ENCODE measurements around the gene ARIH2.
A peak's percentile ranks its signal among the peaks of the same experiment; 100 is the strongest.

The ARIH2 gene

DNA sequence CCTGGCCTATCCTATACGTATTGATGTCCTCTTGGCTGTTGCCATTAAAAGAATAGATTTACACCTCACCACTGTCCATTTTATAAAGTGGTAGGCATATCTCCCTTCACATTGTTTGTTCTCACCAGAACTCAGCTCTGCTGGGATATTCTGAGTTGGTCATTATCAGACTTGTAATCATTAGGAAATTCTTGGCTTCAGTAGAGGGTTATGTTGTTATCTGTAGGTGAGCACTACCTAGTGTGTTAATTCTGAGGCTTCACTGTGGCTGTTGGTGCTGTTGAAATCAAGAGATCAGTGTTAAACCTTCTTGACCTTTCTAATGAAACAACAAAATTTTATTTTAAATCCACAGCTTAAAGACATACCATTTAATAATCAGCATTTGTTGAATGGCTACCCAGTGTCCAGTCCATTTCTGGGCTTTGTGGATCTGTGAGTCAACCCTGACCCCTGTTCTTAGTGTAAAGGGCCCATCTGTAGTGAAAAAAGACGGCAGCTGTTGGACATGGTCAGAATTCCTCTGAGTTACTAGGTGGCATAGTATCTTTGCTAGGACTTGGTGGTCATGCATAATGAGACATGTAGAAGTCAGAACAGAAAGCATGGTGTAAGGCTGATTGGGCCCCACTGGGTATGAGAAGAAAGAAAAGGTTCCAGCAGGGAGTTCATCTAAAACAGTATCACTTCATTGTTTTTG lies 38.5 kb downstream of the ARIH2 start:
- H2BK12ac ChIP-seq (ENCODE audit: low read length in 2 of 2), result no peak overlapping the region
- no peaks in the 10 kb centered on the region for H3K9me3 ChIP-seq (ENCODE audit: control insufficient read depth, low read length)
- no peak overlapping the region for H3K27ac ChIP-seq (ENCODE audit: low read length, poor library complexity, severe bottlenecking)
- no peak overlapping the region for H2AK5ac ChIP-seq (ENCODE audit: low read length, severe bottlenecking)
- no peak overlapping the region for H3K9ac ChIP-seq (ENCODE audit: low read length)
- no peak overlapping the region for H2BK120ac ChIP-seq (ENCODE audit: low read depth, low read length)
- no peak overlapping the region for H3K4ac ChIP-seq (ENCODE audit: low read depth in 1 of 2, low read length in 2 of 2)
- H3K4me2 ChIP-seq (ENCODE audit: low read length, poor library complexity, severe bottlenecking), result no peak overlapping the region
- H3K14ac ChIP-seq (ENCODE audit: low read length in 2 of 2), result no peak overlapping the region
- H4K8ac ChIP-seq (ENCODE audit: low read length), result no peak overlapping the region
- H3K23ac ChIP-seq (ENCODE audit: low read length in 2 of 2), result no peak overlapping the region
- 99% methylated on average over 2 of the region's 2 CpGs for WGBS
- H2BK15ac ChIP-seq (ENCODE audit: low read depth, poor library complexity, severe bottlenecking), result no peak overlapping the region
- H4K91ac ChIP-seq (ENCODE audit: low read length), result no peak overlapping the region
- peaks cover 33% of the 10 kb centered on the region for H3K79me1 ChIP-seq (replicated peaks; ENCODE audit: low read length, poor library complexity, severe bottlenecking)
- H3K36me3 ChIP-seq (ENCODE audit: control insufficient read depth in 1 of 2, insufficient read depth in 2 of 2, low read depth in 1 of 2, low read length in 2 of 2), result peaks cover 26 to 34% of the 10 kb centered on the region in 2 experiments
- no peak for DNase-seq
- no peak overlapping the region for H3K4me3 ChIP-seq (ENCODE audit: insufficient read depth in 1 of 2, low read depth in 1 of 2, low read length in 2 of 2)
- H2BK5ac ChIP-seq (ENCODE audit: low read depth, low read length, poor library complexity, severe bottlenecking), result no peak overlapping the region
- H3K18ac ChIP-seq (ENCODE audit: low read depth in 1 of 2, low read length in 2 of 2), result no peak overlapping the region
- no peaks in the 10 kb centered on the region for H3K27me3 ChIP-seq (ENCODE audit: control insufficient read depth in 1 of 2, insufficient read depth in 1 of 2, low read length in 2 of 2)
- H2AFZ ChIP-seq (ENCODE audit: low read depth, low read length), result no peak overlapping the region
- no peaks in the 10 kb centered on the region for H3K4me1 ChIP-seq (ENCODE audit: control insufficient read depth, insufficient read depth, low read depth, low read length)

DNA sequence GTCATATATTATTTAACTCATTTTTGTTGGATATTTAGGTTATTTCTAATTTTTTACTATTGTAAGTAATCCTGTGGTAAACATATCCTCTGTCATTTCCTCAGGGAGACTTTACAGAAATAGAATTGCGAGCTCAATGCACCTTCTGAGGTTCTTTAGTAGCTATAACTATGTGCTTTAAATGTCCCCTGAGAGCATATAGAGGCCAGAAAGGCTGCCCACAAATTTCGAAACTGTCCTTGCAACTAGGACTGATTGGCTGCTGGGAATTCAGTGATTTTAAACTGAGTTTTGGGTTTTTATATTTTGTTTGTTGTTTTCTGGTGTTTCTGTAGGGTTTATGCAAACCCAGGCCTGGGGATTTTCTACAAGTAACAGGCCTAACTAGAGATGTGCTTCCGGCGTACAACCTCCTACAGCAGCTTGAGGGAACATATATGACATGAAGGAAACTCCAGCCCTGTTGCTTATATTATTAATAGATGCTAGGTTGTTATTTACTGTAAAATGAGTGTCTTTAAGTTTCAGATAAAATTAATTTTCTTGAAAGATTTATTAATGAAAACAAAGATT lies 42.3 kb downstream of the ARIH2 start:
- Histone ChIP-seq H2BK15ac (ENCODE audit: low read depth, poor library complexity, severe bottlenecking) (no peak overlapping the region), H4K8ac (ENCODE audit: low read length) (no peak overlapping the region), H3K14ac (ENCODE audit: low read length in 2 of 2) (no peak overlapping the region)

GRCh38 chr3:48962340-48962739 lies 43.7 kb downstream of the ARIH2 start:
- no peak overlapping the region for H4K91ac ChIP-seq (ENCODE audit: low read length)
- no peak overlapping the region for H2BK5ac ChIP-seq (ENCODE audit: low read depth, low read length, poor library complexity, severe bottlenecking)
- no CpG with 5 or more reads among the region's 2 CpGs for WGBS
- H3K36me3 ChIP-seq (ENCODE audit: control insufficient read depth in 1 of 2, insufficient read depth in 2 of 2, low read depth in 1 of 2, low read length in 2 of 2), result peaks cover 26 to 61% of the 10 kb centered on the region in 2 experiments
- peaks cover 27% of the 10 kb centered on the region for H3K79me1 ChIP-seq (replicated peaks; ENCODE audit: low read length, poor library complexity, severe bottlenecking)
- H3K4me3 ChIP-seq (ENCODE audit: insufficient read depth in 1 of 2, low read depth in 1 of 2, low read length in 2 of 2), result no peak overlapping the region
- no peak overlapping the region for H2AK5ac ChIP-seq (ENCODE audit: low read length, severe bottlenecking)
- H2BK15ac ChIP-seq (ENCODE audit: low read depth, poor library complexity, severe bottlenecking), result no peak overlapping the region
- no peak overlapping the region for H3K4me2 ChIP-seq (ENCODE audit: low read length, poor library complexity, severe bottlenecking)
- H3K9ac ChIP-seq (ENCODE audit: low read length), result no peak overlapping the region
- no peak overlapping the region for H4K8ac ChIP-seq (ENCODE audit: low read length)
- DNase-seq, result no peak
- H3K9me3 ChIP-seq (ENCODE audit: control insufficient read depth, low read length), result no peaks in the 10 kb centered on the region
- H2AFZ ChIP-seq (ENCODE audit: low read depth, low read length), result no peak overlapping the region
- no peak overlapping the region for H3K18ac ChIP-seq (ENCODE audit: low read depth in 1 of 2, low read length in 2 of 2)
- H3K27me3 ChIP-seq (ENCODE audit: control insufficient read depth in 1 of 2, insufficient read depth in 1 of 2, low read length in 2 of 2), result no peaks in the 10 kb centered on the region
- H3K14ac ChIP-seq (ENCODE audit: low read length in 2 of 2), result no peak overlapping the region
- no peaks in the 10 kb centered on the region for H3K4me1 ChIP-seq (ENCODE audit: control insufficient read depth, insufficient read depth, low read depth, low read length)
- H3K23ac ChIP-seq (ENCODE audit: low read length in 2 of 2), result no peak overlapping the region
- H3K4ac ChIP-seq (ENCODE audit: low read depth in 1 of 2, low read length in 2 of 2), result no peak overlapping the region
- no peak overlapping the region for H2BK12ac ChIP-seq (ENCODE audit: low read length in 2 of 2)
- no peak overlapping the region for H3K27ac ChIP-seq (ENCODE audit: low read length, poor library complexity, severe bottlenecking)
- no peak overlapping the region for H2BK120ac ChIP-seq (ENCODE audit: low read depth, low read length)

More for the DNA sequence above, 42.3 kb downstream of the ARIH2 start:
- Histone ChIP-seq H2AFZ (ENCODE audit: low read depth, low read length) (no peak overlapping the region), H3K4ac (ENCODE audit: low read depth in 1 of 2, low read length in 2 of 2) (no peak overlapping the region), H2BK120ac (ENCODE audit: low read depth, low read length) (no peak overlapping the region), H3K4me2 (ENCODE audit: low read length, poor library complexity, severe bottlenecking) (no peak overlapping the region), H2BK12ac (ENCODE audit: low read length in 2 of 2) (no peak overlapping the region), H3K4me1 (ENCODE audit: control insufficient read depth, insufficient read depth, low read depth, low read length) (no peaks in the 10 kb centered on the region), H2AK5ac (ENCODE audit: low read length, severe bottlenecking) (no peak overlapping the region), H4K91ac (ENCODE audit: low read length) (no peak overlapping the region), H3K18ac (ENCODE audit: low read depth in 1 of 2, low read length in 2 of 2) (no peak overlapping the region), H3K23ac (ENCODE audit: low read length in 2 of 2) (no peak overlapping the region), H3K27ac (ENCODE audit: low read length, poor library complexity, severe bottlenecking) (no peak overlapping the region), H3K4me3 (ENCODE audit: insufficient read depth in 1 of 2, low read depth in 1 of 2, low read length in 2 of 2) (no peak overlapping the region), H3K9ac (ENCODE audit: low read length) (peak overlapping the region; percentile 1), H3K36me3 (ENCODE audit: control insufficient read depth in 1 of 2, insufficient read depth in 2 of 2, low read depth in 1 of 2, low read length in 2 of 2) (peaks cover 21 to 49% of the 10 kb centered on the region in 2 experiments), H2BK5ac (ENCODE audit: low read depth, low read length, poor library complexity, severe bottlenecking) (no peak overlapping the region), H3K27me3 (ENCODE audit: control insufficient read depth in 1 of 2, insufficient read depth in 1 of 2, low read length in 2 of 2) (no peaks in the 10 kb centered on the region), H3K79me1 (replicated peaks; ENCODE audit: low read length, poor library complexity, severe bottlenecking) (peaks cover 30% of the 10 kb centered on the region), H3K9me3 (ENCODE audit: control insufficient read depth, low read length) (no peaks in the 10 kb centered on the region)
- peak; percentile 50 for DNase-seq
- WGBS, result 60% methylated on average over 4 of the region's 4 CpGs

DNA sequence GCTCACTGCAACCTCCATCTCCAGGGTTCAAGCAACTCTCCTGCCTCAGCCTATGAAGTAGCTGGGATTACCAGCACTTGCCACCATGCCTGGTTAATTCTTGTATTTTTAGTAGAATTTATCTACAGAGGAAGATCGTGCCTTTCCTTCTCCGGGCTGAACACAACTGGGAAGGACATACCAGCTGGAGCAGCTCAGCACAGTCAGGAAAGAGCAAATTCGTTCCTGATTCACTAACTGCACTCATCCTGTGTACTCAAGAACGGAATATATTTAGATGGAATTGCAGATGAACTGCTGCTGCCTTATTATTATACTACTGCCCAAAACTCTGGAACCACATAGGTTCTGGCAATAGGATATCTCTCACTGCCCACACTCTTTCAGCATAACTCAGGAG lies 44.3 kb downstream of the ARIH2 start:
- H3K9ac ChIP-seq (ENCODE audit: low read length), result no peak overlapping the region

More for the DNA sequence above, 44.3 kb downstream of the ARIH2 start:
- no peak overlapping the region for H3K23ac ChIP-seq (ENCODE audit: low read length in 2 of 2)
- no peaks in the 10 kb centered on the region for H3K4me1 ChIP-seq (ENCODE audit: control insufficient read depth, insufficient read depth, low read depth, low read length)
- no peak overlapping the region for H4K91ac ChIP-seq (ENCODE audit: low read length)
- H3K79me1 ChIP-seq (replicated peaks; ENCODE audit: low read length, poor library complexity, severe bottlenecking), result peaks cover 23% of the 10 kb centered on the region
- H2BK120ac ChIP-seq (ENCODE audit: low read depth, low read length), result no peak overlapping the region
- no peak overlapping the region for H3K4me2 ChIP-seq (ENCODE audit: low read length, poor library complexity, severe bottlenecking)
- no peak overlapping the region for H2BK5ac ChIP-seq (ENCODE audit: low read depth, low read length, poor library complexity, severe bottlenecking)
- H2AK5ac ChIP-seq (ENCODE audit: low read length, severe bottlenecking), result no peak overlapping the region
- H3K4ac ChIP-seq (ENCODE audit: low read depth in 1 of 2, low read length in 2 of 2), result no peak overlapping the region
- H3K4me3 ChIP-seq (ENCODE audit: insufficient read depth in 1 of 2, low read depth in 1 of 2, low read length in 2 of 2), result no peak overlapping the region
- DNase-seq, result no peak
- 94% methylated on average over 4 of the region's 4 CpGs for WGBS
- H4K8ac ChIP-seq (ENCODE audit: low read length), result no peak overlapping the region
- H3K27ac ChIP-seq (ENCODE audit: low read length, poor library complexity, severe bottlenecking), result no peak overlapping the region
- no peak overlapping the region for H3K18ac ChIP-seq (ENCODE audit: low read depth in 1 of 2, low read length in 2 of 2)
- no peaks in the 10 kb centered on the region for H3K9me3 ChIP-seq (ENCODE audit: control insufficient read depth, low read length)
- no peak overlapping the region for H2AFZ ChIP-seq (ENCODE audit: low read depth, low read length)
- H3K27me3 ChIP-seq (ENCODE audit: control insufficient read depth in 1 of 2, insufficient read depth in 1 of 2, low read length in 2 of 2), result no peaks in the 10 kb centered on the region
- H3K36me3 ChIP-seq (ENCODE audit: control insufficient read depth in 1 of 2, insufficient read depth in 2 of 2, low read depth in 1 of 2, low read length in 2 of 2), result peaks cover 22 to 62% of the 10 kb centered on the region in 2 experiments
- no peak overlapping the region for H3K14ac ChIP-seq (ENCODE audit: low read length in 2 of 2)
- H2BK15ac ChIP-seq (ENCODE audit: low read depth, poor library complexity, severe bottlenecking), result no peak overlapping the region
- H2BK12ac ChIP-seq (ENCODE audit: low read length in 2 of 2), result no peak overlapping the region

Data from mesenchymal stem cell (in vitro differentiated cells and primary cell).